GM18511 (cell line): ENCODE data around the gene SNX14.
A peak's percentile ranks its signal among the peaks of the same experiment; 100 is the strongest.

Experiments
- ATAC-seq: cut with Tn5 transposase; IDR thresholded peaks from one replicate; pipeline ENCODE4 v1.9.1; 2021; ENCODE audit warnings: mild to moderate bottlenecking, moderate library complexity; ENCODE audit not compliant: unreplicated experiment

SNX14 gene

GRCh38 chr6:85465762-85466161, 127.9 kb downstream of the SNX14 start:
- ATAC-seq, result peak; percentile 35

- ATAC-seq, result no peak
Measured at GRCh38 chr6:85464722-85465150, 128.9 kb downstream of the SNX14 start.

GRCh38 chr6:85464260-85464644, 129.4 kb downstream of the SNX14 start:
- no peak for ATAC-seq

GRCh38 chr6:85463621-85464259, 129.9 kb downstream of the SNX14 start:
- ATAC-seq, result no peak

- ATAC-seq, result no peak
Measured at GRCh38 chr6:85462673-85463072, 131.0 kb downstream of the SNX14 start.

GRCh38 chr6:85461798-85462170, 131.9 kb downstream of the SNX14 start:
- peak; percentile 14 for ATAC-seq

- peak; percentile 83 for ATAC-seq
Measured at GRCh38 chr6:85460921-85461797, 132.5 kb downstream of the SNX14 start.

- ATAC-seq, result peak; percentile 32
Measured at GRCh38 chr6:85460154-85460920, 133.3 kb downstream of the SNX14 start.

GRCh38 chr6:85459224-85459901, 134.3 kb downstream of the SNX14 start:
- no peak for ATAC-seq

GRCh38 chr6:85458782-85459181, 134.9 kb downstream of the SNX14 start:
- ATAC-seq, result no peak

- no peak for ATAC-seq
Measured at GRCh38 chr6:85458184-85458583, 135.5 kb downstream of the SNX14 start.

GRCh38 chr6:85456782-85457181, 136.9 kb downstream of the SNX14 start:
- no peak for ATAC-seq
